GM12878 (cell line): ENCODE measurements around the gene CRELD2. TPM values are rescaled to one million over a fixed set of nuclear protein-coding genes. Genes with fewer than 3 reads are reported as not detected.

Source experiments
- ATAC-seq: fragments of 200-7000 bp; cut with Tn5 transposase; 3 replicates; pipeline ENCODE4 v1.9.1; 2020; ENCODE audit warnings: mild to moderate bottlenecking, moderate library complexity
- BruUV-seq: library from RNA; stranded (reverse); fragments of 400-500 nt; replicated peaks from 2 replicates; lab custom pipeline; 2021; lab: Mats Ljungman, UMichigan
- CTCF ChIA-PET: fragments of 300-600 bp; sonication (Branson Sonifier 250); formaldehyde crosslinking; extraction: SDS; loops from one replicate; lab custom pipeline; 2021; ENCODE audit warnings: inconsistent platforms; lab: Yijun Ruan, JAX
- POLR2A ChIA-PET: fragments of 350-600 bp; formaldehyde crosslinking; extraction: SDS; loops from one replicate; lab custom pipeline; 2021; ENCODE audit warnings: inconsistent platforms; lab: Charles Lee
- RAD21 ChIA-PET: fragments of 300-600 bp; sonication (Branson Sonifier 250); formaldehyde crosslinking; loops from one replicate; lab custom pipeline; 2023; ENCODE audit warnings: antibody characterized with exemption; ENCODE audit not compliant: unreplicated experiment; lab: Charles Lee
- SMC1A ChIA-PET: fragments of 300-600 bp; sonication (Branson Sonifier 250); formaldehyde crosslinking; loops from one replicate; lab custom pipeline; 2023; ENCODE audit not compliant: unreplicated experiment, uncharacterized antibody; lab: Charles Lee
- DNase-seq: peaks from one replicate; pipeline ENCODE4 v3.0.0-alpha.2; 2011; ENCODE audit warnings: low read depth, low spot score
- FAIRE-seq: peaks from 3 replicates; lab custom pipeline; 2011; peaks lifted over from hg19 to GRCh38; lab: Jason Lieb, UNC
- H2AFZ ChIP-seq: 2 replicates; pipeline ENCODE4 v1.6.0; 2011; ENCODE audit warnings: low read depth, low read length, control low read depth; ENCODE audit not compliant: control insufficient read depth
- H3K27ac ChIP-seq: 2 replicates; pipeline ENCODE4 v1.5.1; 2011; ENCODE audit warnings: control low read depth; ENCODE audit not compliant: control insufficient read depth, insufficient read depth
- H3K27me3 ChIP-seq, 2 experiments: replicated peaks in 1 of 2; 2 replicates each; pipeline versions ENCODE4 v1.6.0 to v1.6.1; 2011; ENCODE audit warnings: low read length in 1 of 2; ENCODE audit not compliant: control insufficient read depth in 2 of 2, insufficient read depth in 2 of 2
- H3K36me3 ChIP-seq, 2 experiments: 2 replicates each; pipeline ENCODE4 v1.5.1; 2011; ENCODE audit warnings: low read length in 1 of 2; ENCODE audit not compliant: control insufficient read depth in 2 of 2, insufficient read depth in 2 of 2
- H3K4me1 ChIP-seq: 2 replicates; pipeline ENCODE4 v1.6.1; 2011; ENCODE audit warnings: mild to moderate bottlenecking, low read length, moderate library complexity, mixed read lengths; ENCODE audit not compliant: control insufficient read depth, insufficient read depth
- H3K4me2 ChIP-seq: 2 replicates; pipeline ENCODE4 v1.6.0; 2011; ENCODE audit warnings: control low read depth; ENCODE audit not compliant: control insufficient read depth, insufficient read depth
- H3K4me3 ChIP-seq: fragments of 200-600 bp; sonication (generic); 2 replicates; pipeline ENCODE4 v1.5.1; 2016
- H3K79me2 ChIP-seq: 2 replicates; pipeline ENCODE4 v1.6.0; 2011; ENCODE audit warnings: low read length; ENCODE audit not compliant: control insufficient read depth, insufficient read depth
- H3K9ac ChIP-seq: 2 replicates; pipeline ENCODE4 v1.8.0; 2011; ENCODE audit warnings: low read length, control low read depth, mixed read lengths; ENCODE audit not compliant: control insufficient read depth, insufficient read depth
- H3K9me3 ChIP-seq: replicated peaks from 3 replicates; pipeline ENCODE4 v1.5.1; 2011; ENCODE audit warnings: mild to moderate bottlenecking, low read length; ENCODE audit not compliant: control insufficient read depth, insufficient read depth
- H4K20me1 ChIP-seq: 2 replicates; pipeline ENCODE4 v1.6.0; 2011; ENCODE audit not compliant: control insufficient read depth, insufficient read depth
- CTCF ChIP-seq, 3 experiments: IDR thresholded peaks in 2 of 3; conservative IDR thresholded peaks in 1 of 3; 2 replicates each; pipeline ENCODE4 v1.5.1; 2011; ENCODE audit warnings: low read depth in 3 of 3, low read length in 3 of 3, mild to moderate bottlenecking in 3 of 3, control low read depth in 2 of 3, moderate library complexity in 2 of 3, inconsistent platforms in 1 of 3, mixed read lengths in 1 of 3; ENCODE audit not compliant: control insufficient read depth in 2 of 3, insufficient read depth in 1 of 3; ENCODE audit errors: extremely low read depth in 1 of 3
- DPF2 ChIP-seq: fragments of 450-650 bp; IDR thresholded peaks from 2 replicates; pipeline ENCODE4 v1.6.1; 2017; ENCODE audit warnings: mild to moderate bottlenecking
- MXI1 ChIP-seq: fragments of 150-350 bp; IDR thresholded peaks from 2 replicates; pipeline ENCODE4 v1.6.1; 2011; ENCODE audit warnings: low read depth, mild to moderate bottlenecking, inconsistent platforms, low read length, improper control_type of control experiment
- MYC ChIP-seq: IDR thresholded peaks from 2 replicates; pipeline ENCODE4 v1.6.1; 2011; ENCODE audit warnings: mild to moderate bottlenecking, low read length, moderate library complexity, inconsistent platforms; ENCODE audit not compliant: insufficient read depth, insufficient replicate concordance, insufficient read length, severe bottlenecking
- NR2C2 ChIP-seq: IDR thresholded peaks from 2 replicates; pipeline ENCODE4 v1.6.1; 2011; ENCODE audit warnings: borderline replicate concordance, low read depth; ENCODE audit not compliant: control insufficient read depth, insufficient read length
- NRF1 ChIP-seq: conservative IDR thresholded peaks from 2 replicates; pipeline ENCODE4 v1.6.1; 2011; ENCODE audit warnings: mild to moderate bottlenecking, low read depth, low read length, improper control_type of control experiment
- PKNOX1 ChIP-seq: fragments of 450-650 bp; IDR thresholded peaks from 2 replicates; pipeline ENCODE4 v1.6.1; 2016; ENCODE audit warnings: mild to moderate bottlenecking
- POLR2A ChIP-seq: IDR thresholded peaks from 2 replicates; pipeline ENCODE4 v1.6.1; 2011; ENCODE audit warnings: low read depth, mild to moderate bottlenecking, low read length
- RBBP5 ChIP-seq: fragments of 200-600 bp; sonication (generic); conservative IDR thresholded peaks from 2 replicates; pipeline ENCODE4 v1.6.1; 2016
- RELA ChIP-seq: fragments of 450-650 bp; IDR thresholded peaks from 2 replicates; pipeline ENCODE4 v1.8.0; 2014; ENCODE audit warnings: borderline replicate concordance; ENCODE audit not compliant: partially characterized antibody
- RUNX3 ChIP-seq: IDR thresholded peaks from 2 replicates; pipeline ENCODE4 v1.6.1; 2012; ENCODE audit warnings: low read length, inconsistent platforms
- USF1 ChIP-seq: IDR thresholded peaks from 2 replicates; pipeline ENCODE4 v1.6.1; 2011; ENCODE audit warnings: borderline replicate concordance, low read depth, mild to moderate bottlenecking, moderate library complexity, mixed read lengths, low read length; ENCODE audit not compliant: insufficient read depth; ENCODE audit errors: extremely low read length
- YY1 ChIP-seq: IDR thresholded peaks from 2 replicates; pipeline ENCODE4 v1.6.1; 2011; ENCODE audit warnings: low read depth, mild to moderate bottlenecking, low read length
- ZBTB11 ChIP-seq: fragments of 450-650 bp; formaldehyde crosslinking; IDR thresholded peaks from 2 replicates; pipeline ENCODE4 v1.5.0; 2022; ENCODE audit warnings: mild to moderate bottlenecking, missing genetic modification characterization
- WGBS: methylation state at CpG from one replicate; pipeline ENCODE4 v1.1.6; 2016; ENCODE audit warnings: low lambda C conversion rate; ENCODE audit not compliant: insufficient replicate concordance, insufficient coverage; ENCODE audit errors: missing lambda C conversion rate; 5-methylcytosine and 5-hydroxymethylcytosine counted together
- in situ Hi-C: fragments of 300-500 bp; cut with MboI; formaldehyde crosslinking; loops from 9 replicates; pipeline ENCODE4 v1.14.3; 2018; ENCODE audit warnings: mixed read lengths
- intact Hi-C: fragments of 100-400 bp; cut with micrococcal nuclease; formaldehyde crosslinking; loops from one replicate; pipeline ENCODE4 v1.14.2; 2022; ENCODE audit not compliant: unreplicated experiment
- polyA plus RNA-seq, 11 experiments: library from polyadenylated mRNA; depleted of rRNA in 4 of 11; unstranded in 6 of 11; stranded (reverse) in 5 of 11; fragments of >200 nt; fragmentation: Nextera tagmentation in 4 of 11; fragmentation: Illumina TruSeq in 1 of 11; extraction: Ambion mirVana in 4 of 11; extraction: Trizol in 1 of 11; gene quantifications; 1 replicate in 1 of 11; 2 replicates in 10 of 11; pipeline versions ENCODE4 v1.2.1 to v1.2.3, GENCODE V29; 2011 to 2016; ENCODE audit warnings: inconsistent platforms in 2 of 11, missing spikeins in 2 of 11, low read depth in 1 of 11
- total RNA-seq, 4 experiments: library from RNA; depleted of rRNA in 3 of 4; stranded (reverse); fragments of >200 nt in 3 of 4; fragmentation: Illumina TruSeq in 1 of 4; extraction: Trizol in 1 of 4; gene quantifications; 2 replicates each; pipeline versions ENCODE4 v1.2.1 to v1.2.3, GENCODE V29; 2013 to 2021

The CRELD2 gene
- total and polyA plus RNA-seq, 10 of the 15 experiments (the other 5 are each of a cell fraction or from before 2014, with no cell fraction given), result 9.4 to 111 (median 25.9) TPM

- CTCF ChIA-PET, result interaction anchor here (0.7 to 1.1 kb wide), 2 partner anchors 8 to 10 kb away, joined by 3 to 4 read pairs; no protein-coding TSS in a partner anchor
- FAIRE-seq, result no peak
Observed at GRCh38 chr22:49944399-49944891, 26.0 kb downstream of the CRELD2 start.

More at GRCh38 chr22:49944399-49944891, 26.0 kb downstream of the CRELD2 start:
- no peaks in the 10 kb centered on the region for H3K9me3 ChIP-seq
- peaks cover 4% of the 10 kb centered on the region; the same call in 1 of the 2 replicates for H3K4me1 ChIP-seq
- WGBS, result 38% methylated on average over 11 of the region's 13 CpGs
- ATAC-seq, result peak; percentile 76
- peak overlapping the region; percentile 87 for H3K27ac ChIP-seq
- BruUV-seq, result TSS peak; percentile 92
- in situ Hi-C loops, result no loop called here
- POLR2A ChIA-PET, result interaction anchor here (1.0 kb wide), 2 partner anchors 8 to 123 kb away, joined by 3 read pairs; no protein-coding TSS in a partner anchor
- no peak for DNase-seq
- RAD21 ChIA-PET, result interaction anchor here (1.0 kb wide), 1 partner anchor 18 kb away, joined by 3 read pairs; no protein-coding TSS in a partner anchor
- H4K20me1 ChIP-seq, result no peaks in the 10 kb centered on the region
- H3K27me3 ChIP-seq, result no peaks in the 10 kb centered on the region
- H3K4me3 ChIP-seq, result peak overlapping the region; percentile 83
- SMC1A ChIA-PET, result no interaction called here
- H3K36me3 ChIP-seq, result no peaks in the 10 kb centered on the region
- peak overlapping the region; percentile 58 for H3K4me2 ChIP-seq
- H3K9ac ChIP-seq, result peak overlapping the region; percentile 88
- intact Hi-C loops, result no loop called here
- H3K79me2 ChIP-seq, result peaks cover 16% of the 10 kb centered on the region
- TF ChIP-seq USF1, result peak; percentile 34
- TF ChIP-seq POLR2A, result peak; percentile 74
- no peak for TF ChIP-seq RELA
- 0 out of 6 replicates have a peak, but pooled peaks of 1 of the 3 experiments have one; percentile 3 for TF ChIP-seq CTCF (IDR thresholded peaks at IDR 0.05 in 2 of 3, conservative IDR thresholded peaks at IDR 0.05 in 1 of 3; ENCODE audit: control insufficient read depth in 2 of 3, extremely low read depth in 1 of 3, insufficient read depth in 1 of 3, low read depth in 3 of 3, low read length in 3 of 3)
- peak; percentile 12 for TF ChIP-seq MYC
- TF ChIP-seq PKNOX1, result peak; percentile 11; the same call in 1 of the 2 replicates
- TF ChIP-seq NR2C2, result no peak
- TF ChIP-seq DPF2, result peak; percentile 53; the same call in 1 of the 2 replicates
- TF ChIP-seq RBBP5, result no peak
- peak; percentile 39 for TF ChIP-seq NRF1
- peak; percentile 65; the same call in 1 of the 2 replicates for TF ChIP-seq MXI1
- TF ChIP-seq RUNX3, result peak; percentile 26; the same call in 1 of the 2 replicates
- TF ChIP-seq ZBTB11, result peak; percentile 24; the same call in 1 of the 2 replicates
- TF ChIP-seq YY1, result 0 out of 2 replicates have a peak, but pooled peaks have one; percentile 13
- TF ChIP-seq, all 136 proteins: peak for 11
- H2AFZ ChIP-seq, result no peak overlapping the region
